ENCODE data around the gene GPC2. TPM values are rescaled to one million over a fixed set of nuclear protein-coding genes. Genes with fewer than 3 reads are reported as not detected.
A peak's percentile ranks its signal among the peaks of the same experiment; 100 is the strongest.
"Not testable (repeated sequence)": the region's sequence is repeated elsewhere in the genome, so short reads cannot be mapped to it uniquely, and the experiment has no call there.

The GPC2 gene
- total RNA-seq, 1 experiment from 2014 or later = 45.2 TPM

- no peak overlapping the region for H4K5ac ChIP-seq (ENCODE audit: insufficient read length, low read depth, low read length)
- H3K36me3 Mint-ChIP-seq (ENCODE audit: insufficient read depth in 1 of 3, low read depth in 3 of 3) = no peaks in the 10 kb centered on the region
- H2BK5ac ChIP-seq (ENCODE audit: insufficient read length, low read length) = no peak overlapping the region
- no peak overlapping the region for H3K9ac ChIP-seq (ENCODE audit: extremely low read depth, insufficient read length, low read length)
- no peaks in the 10 kb centered on the region for H3K9me3 ChIP-seq (ENCODE audit: control insufficient read depth, low read depth, low read length)
- H3K27me3 ChIP-seq (ENCODE audit: insufficient read depth, low read length) = no peaks in the 10 kb centered on the region; the same call in 1 of the 2 replicates
- no peak overlapping the region for H2BK20ac ChIP-seq (ENCODE audit: low read depth, low read length, poor library complexity, severe bottlenecking)
- H3K79me2 ChIP-seq (ENCODE audit: insufficient read depth, low read length) = no peaks in the 10 kb centered on the region
- no peak overlapping the region for H2BK12ac ChIP-seq (ENCODE audit: insufficient read length, low read depth, low read length)
- no peak overlapping the region for H3K27ac Mint-ChIP-seq
- H3K23ac ChIP-seq (ENCODE audit: insufficient read length, low read depth, low read length) = no peak overlapping the region
- peaks cover 10 to 11% of the 10 kb centered on the region in 2 experiments for H3K4me1 Mint-ChIP-seq
- peaks cover 35% of the 10 kb centered on the region for H3K27me3 Mint-ChIP-seq (ENCODE audit: low read depth)
- no peak overlapping the region for H2BK15ac ChIP-seq (ENCODE audit: low read depth, low read length)
- no peak overlapping the region for H4K91ac ChIP-seq (ENCODE audit: insufficient read length, low read depth, low read length)
- no peak overlapping the region for H3K4ac ChIP-seq (ENCODE audit: low read depth, low read length)
- H3K4me3 Mint-ChIP-seq = peak overlapping the region in 1 of 2 experiments; percentile 23; a peak in 3 of 5 replicates
- H3K4me1 ChIP-seq (ENCODE audit: insufficient read depth, low read length) = peaks cover 4% of the 10 kb centered on the region; the same call in 1 of the 2 replicates
- no peaks in the 10 kb centered on the region for H3K9me3 Mint-ChIP-seq
- H2AFZ ChIP-seq (ENCODE audit: low read length) = peak overlapping the region; percentile 7
- H2BK120ac ChIP-seq (ENCODE audit: low read depth, low read length, poor library complexity, severe bottlenecking) = no peak overlapping the region
- H3K56ac ChIP-seq (ENCODE audit: insufficient read length, low read depth, low read length) = no peak overlapping the region
- no peak overlapping the region for H2AK5ac ChIP-seq (ENCODE audit: insufficient read length, low read length)
- WGBS (ENCODE audit: extremely low coverage, insufficient read length, low lambda C conversion rate) = no CpG with 5 or more reads among the region's 24 CpGs
- peak; percentile 97 for TF ChIP-seq CTCF (conservative IDR thresholded peaks at IDR 0.05)
- H3K23me2 ChIP-seq (ENCODE audit: insufficient read length, low read depth, low read length, poor library complexity, severe bottlenecking) = peaks cover 15% of the 10 kb centered on the region
- H4K20me1 ChIP-seq (ENCODE audit: control insufficient read depth, insufficient read depth, insufficient read length) = no peaks in the 10 kb centered on the region
- H3K79me1 ChIP-seq (ENCODE audit: insufficient read depth, low read depth, low read length, poor library complexity, severe bottlenecking) = no peaks in the 10 kb centered on the region
- no peak overlapping the region for H4K8ac ChIP-seq (replicated peaks; ENCODE audit: insufficient read length, low read depth, low read length)
- no peak overlapping the region; the same call in 1 of the 2 replicates for H3K14ac ChIP-seq (ENCODE audit: insufficient read depth, low read length)
- no peak overlapping the region for H3K18ac ChIP-seq (ENCODE audit: insufficient read length, low read depth, low read length)
- H3K4me2 ChIP-seq (ENCODE audit: insufficient read depth, insufficient read length, low read length) = peak overlapping the region; percentile 45
- DNase-seq = peak; percentile 93
- H3K27ac ChIP-seq (ENCODE audit: insufficient read length, low read depth, low read length) = no peak overlapping the region
- no peak overlapping the region for H3T11ph ChIP-seq (ENCODE audit: low read length)
Measured at GRCh38 chr7:100130608-100131453, 46.4 kb downstream of the GPC2 start.

- H3K4me2 ChIP-seq (ENCODE audit: insufficient read depth, insufficient read length, low read length); H3K4me1 ChIP-seq (ENCODE audit: insufficient read depth, low read length); H3T11ph ChIP-seq (ENCODE audit: low read length); DNase-seq; H3K14ac ChIP-seq (ENCODE audit: insufficient read depth, low read length); H3K79me1 ChIP-seq (ENCODE audit: insufficient read depth, low read depth, low read length, poor library complexity, severe bottlenecking); H2BK15ac ChIP-seq (ENCODE audit: low read depth, low read length); H3K4me3 Mint-ChIP-seq; H3K4ac ChIP-seq (ENCODE audit: low read depth, low read length); H2BK20ac ChIP-seq (ENCODE audit: low read depth, low read length, poor library complexity, severe bottlenecking); H3K27ac ChIP-seq (ENCODE audit: insufficient read length, low read depth, low read length); H3K27me3 ChIP-seq (ENCODE audit: insufficient read depth, low read length); H4K20me1 ChIP-seq (ENCODE audit: control insufficient read depth, insufficient read depth, insufficient read length); H3K36me3 Mint-ChIP-seq (ENCODE audit: insufficient read depth in 1 of 3, low read depth in 3 of 3); H3K56ac ChIP-seq (ENCODE audit: insufficient read length, low read depth, low read length); H3K9me3 Mint-ChIP-seq; H2AFZ ChIP-seq (ENCODE audit: low read length); H2AK5ac ChIP-seq (ENCODE audit: insufficient read length, low read length); H3K79me2 ChIP-seq (ENCODE audit: insufficient read depth, low read length); H2BK120ac ChIP-seq (ENCODE audit: low read depth, low read length, poor library complexity, severe bottlenecking); H3K9ac ChIP-seq (ENCODE audit: extremely low read depth, insufficient read length, low read length); H2BK5ac ChIP-seq (ENCODE audit: insufficient read length, low read length); H2BK12ac ChIP-seq (ENCODE audit: insufficient read length, low read depth, low read length); H4K5ac ChIP-seq (ENCODE audit: insufficient read length, low read depth, low read length); H3K9me3 ChIP-seq (ENCODE audit: control insufficient read depth, low read depth, low read length); H3K18ac ChIP-seq (ENCODE audit: insufficient read length, low read depth, low read length); H4K91ac ChIP-seq (ENCODE audit: insufficient read length, low read depth, low read length); H3K23ac ChIP-seq (ENCODE audit: insufficient read length, low read depth, low read length); H4K8ac ChIP-seq (replicated peaks; ENCODE audit: insufficient read length, low read depth, low read length); H3K27ac Mint-ChIP-seq: not testable (repeated sequence)
- Mint-ChIP-seq H3K27me3 (ENCODE audit: low read depth) (peaks cover 31% of the 10 kb centered on the region), H3K4me1 (peaks cover 10 to 15% of the 10 kb centered on the region in 2 experiments)
- WGBS (ENCODE audit: extremely low coverage, insufficient read length, low lambda C conversion rate) = no CpG with 5 or more reads among the region's 1 CpG
- peaks cover 15% of the 10 kb centered on the region for H3K23me2 ChIP-seq (ENCODE audit: insufficient read length, low read depth, low read length, poor library complexity, severe bottlenecking)
Measured at GRCh38 chr7:100130220-100130607, 47.0 kb downstream of the GPC2 start.

Data from H9 (cell line).